ENCODE data around the gene SNED1.
A peak's percentile ranks its signal among the peaks of the same experiment; 100 is the strongest.

SNED1 gene

GRCh38 chr2:240962300-240963064, 35.9 kb upstream of the SNED1 start:
- H3K27ac ChIP-seq (ENCODE audit: extremely low read depth, low read depth, low read length): peak overlapping the region; percentile 31; the same call in 1 of the 2 replicates
- H3K4me1 ChIP-seq (ENCODE audit: control insufficient read depth, insufficient read depth, low read length): peaks cover 4% of the 10 kb centered on the region
- H3K36me3 ChIP-seq (ENCODE audit: control insufficient read depth in 2 of 2, insufficient read depth in 1 of 2, low read length in 2 of 2): no peaks in the 10 kb centered on the region
- no peaks in the 10 kb centered on the region for H3K9me3 ChIP-seq (ENCODE audit: control insufficient read depth, insufficient read depth, low read depth, low read length)
- POLR2A ChIA-PET: no interaction called here
- H3K4me3 ChIP-seq (ENCODE audit: low read depth, low read length): no peak overlapping the region
- peak; percentile 61 for TF ChIP-seq ZFHX2 (tag by site-specific recombination; conservative IDR thresholded peaks at IDR 0.05)
- peak; percentile 48 for TF ChIP-seq EGR2 (tag by site-specific recombination; IDR thresholded peaks at IDR 0.05; ENCODE audit: low read depth)
- TF ChIP-seq ZIC2 (tag by site-specific recombination; IDR thresholded peaks at IDR 0.05): peak; percentile 43; the same call in 1 of the 2 replicates
- peak; percentile 38 for TF ChIP-seq ZNF341 (tag by site-specific recombination; IDR thresholded peaks at IDR 0.05; ENCODE audit: low read depth)
- TF ChIP-seq FEZF1 (tag by site-specific recombination; IDR thresholded peaks at IDR 0.05): peak; percentile 68
- no peak for TF ChIP-seq ZNF19 (tag by site-specific recombination; IDR thresholded peaks at IDR 0.05; ENCODE audit: low read depth)
- no peak for TF ChIP-seq ZNF26 (tag by site-specific recombination; IDR thresholded peaks at IDR 0.05)
- TF ChIP-seq BCL11A (tag by site-specific recombination; IDR thresholded peaks at IDR 0.05; ENCODE audit: low read depth): no peak
- no peak for TF ChIP-seq ZNF580 (tag by site-specific recombination; IDR thresholded peaks at IDR 0.05)
- TF ChIP-seq ZNF600 (tag by site-specific recombination; IDR thresholded peaks at IDR 0.05): peak; percentile 41
- TF ChIP-seq ZNF48 (tag by site-specific recombination; IDR thresholded peaks at IDR 0.05): no peak
- no peak for TF ChIP-seq ZNF529 (tag by site-specific recombination; IDR thresholded peaks at IDR 0.05; ENCODE audit: insufficient replicate concordance)
- TF ChIP-seq ZBTB49 (tag by site-specific recombination; IDR thresholded peaks at IDR 0.05; ENCODE audit: low read depth): no peak
- TF ChIP-seq ZNF335 (tag by site-specific recombination; conservative IDR thresholded peaks at IDR 0.05): 0 out of 2 replicates have a peak, but pooled peaks have one; percentile 54
- TF ChIP-seq ZNF664 (tag by site-specific recombination; IDR thresholded peaks at IDR 0.05): no peak
- CTCF ChIA-PET: no interaction called here

GRCh38 chr2:240963065-240963867, 35.2 kb upstream of the SNED1 start:
- ChIA-PET CTCF (no interaction called here), POLR2A (no interaction called here)
- peak overlapping the region; percentile 31; the same call in 1 of the 2 replicates for H3K27ac ChIP-seq (ENCODE audit: extremely low read depth, low read depth, low read length)
- H3K4me1 ChIP-seq (ENCODE audit: control insufficient read depth, insufficient read depth, low read length): peaks cover 4% of the 10 kb centered on the region
- no peaks in the 10 kb centered on the region for H3K9me3 ChIP-seq (ENCODE audit: control insufficient read depth, insufficient read depth, low read depth, low read length)
- TF ChIP-seq FEZF1 (tag by site-specific recombination; IDR thresholded peaks at IDR 0.05) (no peak), ZNF777 (tag by site-specific recombination; IDR thresholded peaks at IDR 0.05; ENCODE audit: borderline replicate concordance) (no peak)
- no peaks in the 10 kb centered on the region for H3K36me3 ChIP-seq (ENCODE audit: control insufficient read depth in 2 of 2, insufficient read depth in 1 of 2, low read length in 2 of 2)
- no peak overlapping the region for H3K4me3 ChIP-seq (ENCODE audit: low read depth, low read length)
